ENCODE measurements around the gene HOXC9. TPM values are rescaled to one million over a fixed set of nuclear protein-coding genes. Genes with fewer than 3 reads are reported as not detected.

HOXC9 gene
- total and polyA plus RNA-seq, 11 donors, result not detected

GRCh38 chr12:53960187-53961024 lies 39.6 kb upstream of the HOXC9 start:
- no peak for ATAC-seq
- H3K9me3 ChIP-seq, result no peaks in the 10 kb centered on the region
- no peak for DNase-seq
- peaks cover 0 to 20% (median 0%) of the 10 kb centered on the region in 12 donors for H3K4me1 ChIP-seq
- H3K4me3 ChIP-seq, result no peak overlapping the region
- H3K27me3 ChIP-seq, result peaks cover 75 to 100% (median 100%) of the 10 kb centered on the region in 9 donors
- TF ChIP-seq POLR2A (IDR thresholded peaks at IDR 0.05) (no peak), CTCF (IDR thresholded peaks at IDR 0.05) (no peak)
- H3K27ac ChIP-seq, result no peak overlapping the region
- 8 to 11% (median 10%) methylated on average over 22 to 39 of the region's 39 CpGs for WGBS, 4 donors
- no peaks in the 10 kb centered on the region for H3K36me3 ChIP-seq
- intact Hi-C loops (cut with DNase I), result no loop called here

GRCh38 chr12:53961025-53961761 lies 38.8 kb upstream of the HOXC9 start:
- H3K36me3 ChIP-seq, result no peaks in the 10 kb centered on the region
- DNase-seq (no peak), ATAC-seq (no peak)
- intact Hi-C loops (cut with DNase I), result no loop called here
- no peak overlapping the region for H3K4me3 ChIP-seq
- no peaks in the 10 kb centered on the region for H3K9me3 ChIP-seq
- no peak overlapping the region for H3K27ac ChIP-seq
- H3K4me1 ChIP-seq, result peaks cover 0 to 25% (median 2%) of the 10 kb centered on the region in 12 donors
- TF ChIP-seq POLR2A (IDR thresholded peaks at IDR 0.05) (no peak), CTCF (IDR thresholded peaks at IDR 0.05) (no peak)
- H3K27me3 ChIP-seq, result peaks cover 80 to 100% (median 100%) of the 10 kb centered on the region in 9 donors
- WGBS, 4 donors, result 1 to 2% (median 1%) methylated on average over 17 to 72 of the region's 72 CpGs

- TF ChIP-seq CTCF (IDR thresholded peaks at IDR 0.05) (no peak), POLR2A (IDR thresholded peaks at IDR 0.05) (no peak)
- peaks cover 82 to 100% (median 100%) of the 10 kb centered on the region in 9 donors for H3K27me3 ChIP-seq
- no peaks in the 10 kb centered on the region for H3K9me3 ChIP-seq
- no peaks in the 10 kb centered on the region for H3K36me3 ChIP-seq
- intact Hi-C loops (cut with DNase I), result no loop called here
- H3K4me1 ChIP-seq, result peaks cover 0 to 32% (median 5%) of the 10 kb centered on the region in 12 donors
- WGBS, 4 donors, result 23 to 36% (median 25%) methylated on average over 7 of the region's 7 CpGs
- DNase-seq (no peak), ATAC-seq (no peak)
- H3K4me3 ChIP-seq, result no peak overlapping the region
- no peak overlapping the region for H3K27ac ChIP-seq
Measured at GRCh38 chr12:53963005-53963404, 37.0 kb upstream of the HOXC9 start.
